Measurements from ENCODE around the gene ZDHHC9.

DNA sequence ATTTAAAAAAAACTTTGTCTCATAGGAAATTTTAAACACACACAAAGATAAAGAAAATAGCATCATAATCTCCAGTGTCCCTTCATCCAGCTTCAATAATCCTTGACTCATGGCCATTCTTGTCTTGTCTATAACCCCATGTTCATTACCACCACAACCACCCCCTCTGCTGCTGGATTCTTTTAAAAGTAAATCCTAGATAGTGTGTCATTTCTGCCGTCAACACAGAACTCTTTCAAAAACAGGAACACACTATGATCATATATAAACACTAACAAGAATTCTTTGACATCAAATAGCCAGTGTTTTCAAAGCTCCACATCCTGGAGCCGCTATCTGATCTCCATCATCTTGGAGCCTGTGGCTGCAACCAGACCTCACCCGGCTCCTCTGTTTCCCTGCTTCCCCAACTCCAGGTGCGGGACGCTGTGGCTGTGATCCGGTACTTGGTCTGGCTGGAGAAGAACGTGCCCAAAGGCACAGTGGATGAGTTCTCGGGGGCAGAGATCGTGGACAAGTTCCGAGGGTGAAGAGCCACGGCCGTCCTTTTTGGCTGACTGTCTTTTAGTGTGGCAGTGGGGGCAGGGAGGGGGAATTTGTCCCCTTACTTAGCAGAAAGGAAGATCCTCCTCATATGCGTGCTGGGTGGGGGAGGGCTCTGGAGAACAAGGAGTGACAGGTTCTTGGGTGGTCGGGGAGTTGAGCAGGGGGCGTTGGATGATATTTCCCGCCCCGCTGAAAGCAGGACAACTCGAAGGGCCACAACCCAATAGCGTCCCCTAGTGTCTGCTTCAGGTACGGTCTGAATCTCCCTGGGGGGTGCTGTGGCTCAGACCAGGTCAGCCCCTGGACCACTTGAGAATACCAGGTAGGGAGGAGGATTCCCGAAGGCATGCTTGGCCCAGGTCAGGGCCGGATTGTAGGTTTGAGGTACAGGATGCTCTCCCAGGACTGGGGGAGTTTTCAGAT, 89.3 kb downstream of the ZDHHC9 start:
- TF ChIP-seq, protein P1, sequence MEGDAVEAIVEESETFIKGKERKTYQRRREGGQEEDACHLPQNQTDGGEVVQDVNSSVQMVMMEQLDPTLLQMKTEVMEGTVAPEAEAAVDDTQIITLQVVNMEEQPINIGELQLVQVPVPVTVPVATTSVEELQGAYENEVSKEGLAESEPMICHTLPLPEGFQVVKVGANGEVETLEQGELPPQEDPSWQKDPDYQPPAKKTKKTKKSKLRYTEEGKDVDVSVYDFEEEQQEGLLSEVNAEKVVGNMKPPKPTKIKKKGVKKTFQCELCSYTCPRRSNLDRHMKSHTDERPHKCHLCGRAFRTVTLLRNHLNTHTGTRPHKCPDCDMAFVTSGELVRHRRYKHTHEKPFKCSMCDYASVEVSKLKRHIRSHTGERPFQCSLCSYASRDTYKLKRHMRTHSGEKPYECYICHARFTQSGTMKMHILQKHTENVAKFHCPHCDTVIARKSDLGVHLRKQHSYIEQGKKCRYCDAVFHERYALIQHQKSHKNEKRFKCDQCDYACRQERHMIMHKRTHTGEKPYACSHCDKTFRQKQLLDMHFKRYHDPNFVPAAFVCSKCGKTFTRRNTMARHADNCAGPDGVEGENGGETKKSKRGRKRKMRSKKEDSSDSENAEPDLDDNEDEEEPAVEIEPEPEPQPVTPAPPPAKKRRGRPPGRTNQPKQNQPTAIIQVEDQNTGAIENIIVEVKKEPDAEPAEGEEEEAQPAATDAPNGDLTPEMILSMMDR (IDR thresholded peaks at IDR 0.05): peak; percentile 24
- no peak for TF ChIP-seq EZH2 (IDR thresholded peaks at IDR 0.05; ENCODE audit: borderline replicate concordance, insufficient read depth, low read depth, low read length, poor library complexity, severe bottlenecking)
